H1 (cell line): ENCODE measurements around the gene OR2J1. TPM values are rescaled to one million over a fixed set of nuclear protein-coding genes. Genes with fewer than 3 reads are reported as not detected.

Source experiments
- CTCF ChIA-PET: fragments of 300-600 bp; sonication (Branson Sonifier 250); formaldehyde crosslinking; loops from one replicate; lab custom pipeline; 2021; ENCODE audit not compliant: partially characterized antibody; lab: Charles Lee
- POLR2A ChIA-PET: fragments of 300-600 bp; sonication (Branson Sonifier 250); formaldehyde crosslinking; loops from one replicate; lab custom pipeline; 2021; ENCODE audit warnings: inconsistent platforms; ENCODE audit not compliant: partially characterized antibody; lab: Charles Lee
- DNase-seq, 2 experiments: peaks; one replicate each; pipeline versions ENCODE4 v3.0.0 to v3.0.0-alpha.2; 2010 to 2022; ENCODE audit warnings: low spot score in 2 of 2, low read depth in 1 of 2, mixed read lengths in 1 of 2
- FAIRE-seq: peaks from 2 replicates; lab custom pipeline; 2011; peaks lifted over from hg19 to GRCh38; lab: Jason Lieb, UNC
- H2AFZ ChIP-seq: 2 replicates; pipeline ENCODE4 v1.8.1; 2012; ENCODE audit warnings: low read length, inconsistent platforms
- H2AK5ac ChIP-seq: 2 replicates; pipeline ENCODE4 v1.6.1; 2013; ENCODE audit warnings: low read depth, low read length
- H2BK120ac ChIP-seq: replicated peaks from 2 replicates; pipeline ENCODE3; 2013; ENCODE audit warnings: low read depth, low read length, inconsistent platforms
- H2BK12ac ChIP-seq: 2 replicates; pipeline ENCODE4 v1.6.1; 2013; ENCODE audit warnings: low read depth, low read length
- H2BK15ac ChIP-seq: 2 replicates; pipeline ENCODE4 v1.6.1; 2013; ENCODE audit warnings: low read length
- H2BK20ac ChIP-seq: 2 replicates; pipeline ENCODE4 v1.6.1; 2013; ENCODE audit warnings: low read length
- H2BK5ac ChIP-seq: 2 replicates; pipeline ENCODE4 v1.6.1; 2013; ENCODE audit warnings: low read depth, low read length
- H3K14ac ChIP-seq: 2 replicates; pipeline ENCODE4 v1.6.1; 2013; ENCODE audit warnings: inconsistent platforms; ENCODE audit not compliant: insufficient read length
- H3K18ac ChIP-seq: 2 replicates; pipeline ENCODE4 v1.6.1; 2013; ENCODE audit warnings: low read length; ENCODE audit errors: extremely low read depth
- H3K23ac ChIP-seq: 2 replicates; pipeline ENCODE4 v1.6.1; 2013; ENCODE audit warnings: inconsistent platforms; ENCODE audit not compliant: insufficient read length
- H3K23me2 ChIP-seq: 2 replicates; pipeline ENCODE4 v1.6.1; 2013; ENCODE audit warnings: low read depth, low read length
- H3K27ac ChIP-seq: 2 replicates; pipeline ENCODE4 v1.6.1; 2011; ENCODE audit warnings: low read depth, low read length, inconsistent platforms
- H3K27me3 ChIP-seq, 4 experiments: replicated peaks in 1 of 4; 1 replicate in 1 of 4; 2 replicates in 3 of 4; pipeline versions ENCODE4 v1.6.1 to v1.8.1; 2011 to 2013; ENCODE audit warnings: low read length in 3 of 4, mild to moderate bottlenecking in 3 of 4, inconsistent platforms in 2 of 4, mixed read lengths in 2 of 4, moderate library complexity in 1 of 4; ENCODE audit not compliant: control insufficient read depth in 3 of 4, insufficient read depth in 3 of 4; ENCODE audit errors: extremely low read depth in 1 of 4
- H3K36me3 ChIP-seq, 4 experiments: 2 replicates each; pipeline versions ENCODE4 v1.6.1 to v1.8.1; 2011 to 2013; ENCODE audit warnings: mild to moderate bottlenecking in 4 of 4, low read length in 3 of 4, moderate library complexity in 2 of 4, control low read depth in 1 of 4, inconsistent platforms in 1 of 4; ENCODE audit not compliant: insufficient read depth in 4 of 4, control insufficient read depth in 2 of 4
- H3K4ac ChIP-seq: replicated peaks from 2 replicates; pipeline ENCODE3; 2013; ENCODE audit warnings: low read length, low read depth, mixed read lengths, inconsistent platforms; ENCODE audit not compliant: insufficient read length
- H3K4me1 ChIP-seq, 4 experiments: replicated peaks in 1 of 4; 1 replicate in 1 of 4; 2 replicates in 3 of 4; pipeline versions ENCODE4 v1.6.1 to v1.8.1; 2011 to 2013; ENCODE audit warnings: low read length in 3 of 4, inconsistent platforms in 2 of 4, mixed read lengths in 1 of 4; ENCODE audit not compliant: insufficient read depth in 4 of 4, control insufficient read depth in 3 of 4
- H3K4me2 ChIP-seq, 2 experiments: 2 replicates each; pipeline versions ENCODE4 v1.6.1 to v1.8.1; 2011 to 2013; ENCODE audit warnings: low read depth in 2 of 2, low read length in 2 of 2, control low read depth in 1 of 2, inconsistent platforms in 1 of 2, mild to moderate bottlenecking in 1 of 2; ENCODE audit not compliant: insufficient read depth in 1 of 2
- H3K4me3 ChIP-seq, 4 experiments: fragments of 200-600, 300-600 bp in 1 of 4; sonication (generic), shearing (Covaris generic), sonication (Bioruptor Twin) in 1 of 4; 2 replicates each; pipeline versions ENCODE4 v1.5.1 to v1.8.1; 2011 to 2016; ENCODE audit warnings: low read length in 4 of 4, low read depth in 3 of 4, control low read depth in 2 of 4, inconsistent platforms in 2 of 4, mild to moderate bottlenecking in 2 of 4, mixed read lengths in 1 of 4, moderate library complexity in 1 of 4; ENCODE audit not compliant: insufficient read depth in 2 of 4; ENCODE audit errors: extremely low read depth in 1 of 4
- H3K56ac ChIP-seq: replicated peaks from 2 replicates; pipeline ENCODE3; 2013; ENCODE audit warnings: low read depth, mild to moderate bottlenecking, mixed read lengths, low read length, inconsistent platforms; ENCODE audit not compliant: insufficient read length
- H3K79me1 ChIP-seq: 2 replicates; pipeline ENCODE4 v1.6.1; 2013; ENCODE audit warnings: low read depth, low read length, control low read depth
- H3K79me2 ChIP-seq, 2 experiments: 2 replicates each; pipeline versions ENCODE4 v1.6.1 to v1.8.1; 2012 to 2013; ENCODE audit warnings: low read length in 2 of 2, mild to moderate bottlenecking in 2 of 2, inconsistent platforms in 1 of 2; ENCODE audit not compliant: insufficient read depth in 2 of 2, control insufficient read depth in 1 of 2
- H3K9ac ChIP-seq, 4 experiments: replicated peaks in 1 of 4; 1 replicate in 1 of 4; 2 replicates in 3 of 4; pipeline versions ENCODE4 v1.6.1 to v1.8.1; 2011 to 2013; ENCODE audit warnings: low read depth in 3 of 4, low read length in 3 of 4, control low read depth in 2 of 4, mild to moderate bottlenecking in 2 of 4, moderate library complexity in 2 of 4, inconsistent platforms in 1 of 4; ENCODE audit errors: extremely low read depth in 1 of 4
- H3K9me3 ChIP-seq, 2 experiments: 2 replicates each; pipeline versions ENCODE4 v1.6.1 to v1.8.1; 2012 to 2013; ENCODE audit warnings: mild to moderate bottlenecking in 2 of 2, moderate library complexity in 2 of 2, control low read depth in 1 of 2, inconsistent platforms in 1 of 2, low read depth in 1 of 2, low read length in 1 of 2, mixed read lengths in 1 of 2; ENCODE audit not compliant: insufficient read depth in 2 of 2
- H4K20me1 ChIP-seq, 2 experiments: replicated peaks in 1 of 2; 2 replicates each; pipeline versions ENCODE3 to v1.8.1; 2011 to 2013; ENCODE audit warnings: inconsistent platforms in 2 of 2, low read length in 2 of 2, mild to moderate bottlenecking in 1 of 2; ENCODE audit not compliant: insufficient read depth in 2 of 2, control insufficient read depth in 1 of 2
- H4K5ac ChIP-seq: 2 replicates; pipeline ENCODE4 v1.6.1; 2013; ENCODE audit warnings: low read length, low read depth, mixed read lengths, inconsistent platforms; ENCODE audit not compliant: insufficient read length
- H4K8ac ChIP-seq: 2 replicates; pipeline ENCODE4 v1.8.0; 2013; ENCODE audit warnings: mild to moderate bottlenecking, moderate library complexity, low read length, inconsistent platforms; ENCODE audit not compliant: insufficient read depth; ENCODE audit errors: extremely low read depth
- H4K91ac ChIP-seq: replicated peaks from 2 replicates; pipeline ENCODE3; 2013; ENCODE audit warnings: low read length, mixed read lengths, inconsistent platforms; ENCODE audit not compliant: insufficient read length
- CTBP2 ChIP-seq: IDR thresholded peaks from 2 replicates; pipeline ENCODE4 v1.7.0; 2011; ENCODE audit warnings: borderline replicate concordance, mild to moderate bottlenecking, moderate library complexity, mixed read lengths, low read length; ENCODE audit not compliant: insufficient read depth, insufficient read length
- HDAC2 ChIP-seq, 2 experiments: fragments of 300-600 bp in 1 of 2; sonication (generic) in 1 of 2; IDR thresholded peaks; 2 replicates each; pipeline ENCODE4 v1.6.1; 2011 to 2012; ENCODE audit warnings: low read depth in 2 of 2, low read length in 2 of 2, mild to moderate bottlenecking in 2 of 2, moderate library complexity in 2 of 2, borderline replicate concordance in 1 of 2, inconsistent platforms in 1 of 2
- SIRT6 ChIP-seq: IDR thresholded peaks from one replicate; pipeline ENCODE4 v1.7.1; 2012; ENCODE audit warnings: low read length, inconsistent platforms
- WGBS, 2 experiments: shearing (Covaris generic) in 1 of 2; methylation state at CpG; one replicate each; pipeline versions ENCODE4 v1.1.6 to v1.1.7; 2013 to 2015; ENCODE audit warnings: low lambda C conversion rate in 2 of 2, mixed read lengths in 2 of 2, inconsistent platforms in 1 of 2, low coverage in 1 of 2, missing lambda C conversion rate in 1 of 2; ENCODE audit not compliant: insufficient replicate concordance in 2 of 2, insufficient coverage in 1 of 2, insufficient read length in 1 of 2; ENCODE audit errors: extremely low coverage in 1 of 2, missing lambda C conversion rate in 1 of 2; 5-methylcytosine and 5-hydroxymethylcytosine counted together
- polyA plus RNA-seq, 7 experiments: library from polyadenylated mRNA; depleted of rRNA in 3 of 7; stranded (reverse) in 5 of 7; unstranded in 2 of 7; fragments of >200 nt in 5 of 7; fragments of 200-250 nt in 2 of 7; gene quantifications; 1 replicate in 5 of 7; 2 replicates in 1 of 7; 4 replicates in 1 of 7; pipeline versions ENCODE4 v1.2.1 to v1.2.3, GENCODE V29; 2011 to 2013; ENCODE audit warnings: missing spikeins in 2 of 7, mixed read lengths in 2 of 7
- total RNA-seq: library from RNA; stranded (reverse); fragmentation: NEBNext Ultra II Directional; extraction: Animal tissue kit (Norgen Biotek cat#: 25700); gene quantifications from 2 replicates; pipeline ENCODE4 v1.2.1, GENCODE V29; 2021

Gene OR2J1
- total and polyA plus RNA-seq, 2 of the 8 experiments (the other 6 are each of a cell fraction or from before 2014, with no cell fraction given), result not detected

GRCh38 chr6:29092957-29093356, 6.3 kb upstream of the OR2J1 start:
- no peak overlapping the region for H2BK20ac ChIP-seq
- H3K4ac ChIP-seq, result no peak overlapping the region
- CTCF ChIA-PET, result no interaction called here
- no peaks in the 10 kb centered on the region for H3K4me1 ChIP-seq
- DNase-seq, result no peak
- FAIRE-seq, result no peak
- no peak overlapping the region for H3K18ac ChIP-seq
- no peak overlapping the region for H3K56ac ChIP-seq
- no peaks in the 10 kb centered on the region for H3K36me3 ChIP-seq
- H4K8ac ChIP-seq, result no peak overlapping the region
- H4K20me1 ChIP-seq, result no peaks in the 10 kb centered on the region
- H3K4me2 ChIP-seq, result no peak overlapping the region
- H3K27ac ChIP-seq, result no peak overlapping the region
- no peaks in the 10 kb centered on the region for H3K9me3 ChIP-seq
- POLR2A ChIA-PET, result no interaction called here
- no peak overlapping the region for H4K5ac ChIP-seq
- H3K4me3 ChIP-seq, result no peak overlapping the region
- no peak overlapping the region for H4K91ac ChIP-seq
- no peaks in the 10 kb centered on the region for H3K23me2 ChIP-seq
- H3K79me2 ChIP-seq, result no peaks in the 10 kb centered on the region
- no peak overlapping the region for H2AFZ ChIP-seq
- H3K27me3 ChIP-seq, result no peaks in the 10 kb centered on the region
- H3K23ac ChIP-seq, result no peak overlapping the region
- no peaks in the 10 kb centered on the region for H3K79me1 ChIP-seq
- H2BK12ac ChIP-seq, result no peak overlapping the region
- no peak overlapping the region for H2BK5ac ChIP-seq
- H3K9ac ChIP-seq, result no peak overlapping the region
- no peak overlapping the region for H2BK120ac ChIP-seq
- TF ChIP-seq SIRT6 (no peak), CTBP2 (no peak), HDAC2 (IDR thresholded peaks at IDR 0.05; ENCODE audit: borderline replicate concordance in 1 of 2, low read depth in 2 of 2, low read length in 2 of 2) (no peak)
- no peak overlapping the region for H2AK5ac ChIP-seq
- 92% methylated on average over 3 of the region's 3 CpGs; no CpG with 5 or more reads in 1 of the 2 experiments for WGBS, 2 experiments
- no peak overlapping the region for H3K14ac ChIP-seq
- H2BK15ac ChIP-seq, result no peak overlapping the region
